A549 (cell line): ENCODE data around the gene SIRT7. TPM values are rescaled to one million over a fixed set of nuclear protein-coding genes. Genes with fewer than 3 reads are reported as not detected.
A peak's percentile ranks its signal among the peaks of the same experiment; 100 is the strongest.

Experiments used
- ATAC-seq, 2 experiments: fragments of 200-7000 bp in 1 of 2; fragments of >200 bp in 1 of 2; cut with Nextera tagmentation in 1 of 2; cut with Tn5 transposase in 1 of 2; 3 replicates each; pipeline versions ENCODE4 v1.8.0 to v1.9.1; 2018 to 2020; ENCODE audit warnings: mild to moderate bottlenecking in 1 of 2, moderate library complexity in 1 of 2
- CTCF ChIA-PET: fragments of 300-600 bp; sonication (Branson Sonifier 250); formaldehyde crosslinking; extraction: SDS; loops from one replicate; lab custom pipeline; 2021; ENCODE audit warnings: antibody characterized with exemption, inconsistent platforms; lab: Yijun Ruan, JAX
- POLR2A ChIA-PET: fragments of 350-600 bp; formaldehyde crosslinking; extraction: SDS; loops from one replicate; lab custom pipeline; 2021; ENCODE audit warnings: antibody characterized with exemption, inconsistent platforms; lab: Yijun Ruan, JAX
- DNase-seq, 2 experiments: peaks; one replicate each; pipeline versions ENCODE4 v3.0.0 to v3.0.0-alpha.2; 2011 to 2016; ENCODE audit warnings: low read depth in 1 of 2, low spot score in 1 of 2
- FAIRE-seq: peaks from 2 replicates; lab custom pipeline; 2011; peaks lifted over from hg19 to GRCh38; lab: Jason Lieb, UNC
- H3K27ac ChIP-seq, 2 experiments: fragments of >200 bp; sonication (Bioruptor Twin); formaldehyde crosslinking; 3 replicates each; pipeline ENCODE4 v1.5.1; 2016 to 2017
- H3K4me1 ChIP-seq: fragments of >200 bp; sonication (Bioruptor Twin); formaldehyde crosslinking; 3 replicates; pipeline ENCODE4 v1.6.1; 2016
- H3K4me2 ChIP-seq: fragments of >200 bp; sonication (Bioruptor Twin); formaldehyde crosslinking; 3 replicates; pipeline ENCODE4 v1.6.1; 2016
- H3K4me3 ChIP-seq: fragments of >200 bp; sonication (Bioruptor Twin); formaldehyde crosslinking; 3 replicates; pipeline ENCODE4 v1.5.1; 2016
- H3K9me3 ChIP-seq: fragments of >200 bp; sonication (Bioruptor Twin); formaldehyde crosslinking; 3 replicates; pipeline ENCODE4 v1.6.1; 2016
- ATOH8 ChIP-seq: fragments of 250-450 bp; sonication (Bioruptor Pico); IDR thresholded peaks from 2 replicates; pipeline ENCODE4 v1.5.0; 2020; ENCODE audit warnings: low read depth, mild to moderate bottlenecking, moderate library complexity
- BCL3 ChIP-seq: fragments of >200 bp; sonication (Bioruptor Twin); formaldehyde crosslinking; IDR thresholded peaks from 3 replicates; pipeline ENCODE4 v1.6.1; 2016
- CBX2 ChIP-seq: fragments of 200-600 bp; sonication (generic); IDR thresholded peaks from 2 replicates; pipeline ENCODE4 v1.6.1; 2016; ENCODE audit warnings: low read depth, mild to moderate bottlenecking, borderline replicate concordance
- CHD4 ChIP-seq: fragments of 200-600 bp; sonication (generic); IDR thresholded peaks from 2 replicates; pipeline ENCODE4 v1.6.1; 2016; ENCODE audit warnings: antibody characterized with exemption, mild to moderate bottlenecking, borderline replicate concordance
- EHMT2 ChIP-seq: fragments of 200-600 bp; sonication (generic); IDR thresholded peaks from 2 replicates; pipeline ENCODE4 v1.6.1; 2016; ENCODE audit warnings: antibody characterized with exemption, low read depth, mild to moderate bottlenecking, moderate library complexity
- ESRRA ChIP-seq: fragments of 150-350 bp; IDR thresholded peaks from 2 replicates; pipeline ENCODE4 v1.6.1; 2014; ENCODE audit warnings: mild to moderate bottlenecking, low read length, borderline replicate concordance
- FOSL2 ChIP-seq, 2 experiments: fragments of 450-650 bp in 1 of 2; fragments of >200 bp in 1 of 2; sonication (Bioruptor Twin) in 1 of 2; formaldehyde crosslinking; IDR thresholded peaks; 2 replicates each; pipeline versions ENCODE4 v1.5.0 to v1.6.1; 2016 to 2020; ENCODE audit warnings: mild to moderate bottlenecking in 1 of 2, moderate library complexity in 1 of 2
- HEYL ChIP-seq: fragments of 250-450 bp; sonication (Bioruptor Pico); IDR thresholded peaks from 2 replicates; pipeline ENCODE4 v1.8.0; 2021; ENCODE audit warnings: mild to moderate bottlenecking, moderate library complexity
- MAX ChIP-seq: IDR thresholded peaks from 2 replicates; pipeline ENCODE4 v1.6.1; 2012
- POLR2A ChIP-seq: IDR thresholded peaks from 2 replicates; pipeline ENCODE4 v1.6.1; 2012; ENCODE audit warnings: mild to moderate bottlenecking, low read length
- POLR2AphosphoS2 ChIP-seq: conservative IDR thresholded peaks from 2 replicates; pipeline ENCODE4 v1.6.1; 2012; ENCODE audit warnings: low read length, improper control_type of control experiment, inconsistent platforms
- RAD21 ChIP-seq, 2 experiments: fragments of >200 bp in 1 of 2; sonication (Bioruptor Twin) in 1 of 2; formaldehyde crosslinking in 1 of 2; IDR thresholded peaks in 1 of 2; conservative IDR thresholded peaks in 1 of 2; 2 replicates in 1 of 2; 3 replicates in 1 of 2; pipeline ENCODE4 v1.6.1; 2012 to 2018; ENCODE audit warnings: inconsistent platforms in 1 of 2
- RNF2 ChIP-seq: fragments of 200-600 bp; sonication (generic); IDR thresholded peaks from 2 replicates; pipeline ENCODE4 v1.6.1; 2016; ENCODE audit warnings: low read depth, mild to moderate bottlenecking, antibody characterized with exemption, moderate library complexity, borderline replicate concordance
- SREBF2 ChIP-seq: fragments of 450-650 bp; IDR thresholded peaks from 2 replicates; pipeline ENCODE4 v1.6.1; 2014; ENCODE audit warnings: mild to moderate bottlenecking, moderate library complexity
- TFCP2L1 ChIP-seq: fragments of 250-450 bp; sonication (Bioruptor Pico); IDR thresholded peaks from 2 replicates; pipeline ENCODE4 v1.5.0; 2021; ENCODE audit warnings: mild to moderate bottlenecking
- ZFP36 ChIP-seq: fragments of 450-650 bp; IDR thresholded peaks from 2 replicates; pipeline ENCODE4 v1.6.1; 2014; ENCODE audit warnings: borderline replicate concordance; ENCODE audit not compliant: partially characterized antibody
- WGBS: methylation state at CpG from one replicate; pipeline ENCODE4 v1.1.6; 2017; ENCODE audit errors: missing lambda C conversion rate; 5-methylcytosine and 5-hydroxymethylcytosine counted together
- polyA plus RNA-seq, 4 experiments: library from polyadenylated mRNA; depleted of rRNA in 3 of 4; stranded (reverse); fragments of >200 nt; fragmentation: RNase III in 1 of 4; extraction: RNeasy Plus Mini Kit Qiagen cat#74134 plus additional on column Dnase treatment in 1 of 4; gene quantifications; 2 replicates in 3 of 4; 3 replicates in 1 of 4; pipeline ENCODE4 v1.2.3, GENCODE V29; 2011 to 2017

The SIRT7 gene
- polyA plus RNA-seq, 2 of the 4 experiments (the other 2 are of a cell fraction), result 9.8 to 35.2 TPM

- no peak for ATAC-seq
- CTCF ChIA-PET, result interaction anchor here (1.0 to 12.8 kb wide), 14 partner anchors 8 to 195 kb away, joined by 4 to 99 read pairs (median 10); partner anchors contain the start of genes CENPX, NOTUM, PCYT2 and PYCR1
- Histone ChIP-seq H3K4me3 (peak overlapping the region; percentile 90), H3K9me3 (no peaks in the 10 kb centered on the region), H3K27ac (peak overlapping the region in 1 of 2 experiments; percentile 98; a peak in 4 of 6 replicates), H3K4me1 (peaks cover 26% of the 10 kb centered on the region), H3K4me2 (peak overlapping the region; percentile 83)
- WGBS, result 91% methylated on average over 28 of the region's 31 CpGs
- TF ChIP-seq POLR2A, result 0 out of 2 replicates have a peak, but pooled peaks have one; percentile 7
- TF ChIP-seq EHMT2, result no peak
- TF ChIP-seq CBX2, result no peak
- DNase-seq, result no peak
- POLR2A ChIA-PET, result no interaction called here
- no peak for FAIRE-seq
Measured at GRCh38 chr17:81929253-81930141, 11.5 kb upstream of the SIRT7 start.

GRCh38 chr17:81928544-81929252, 10.7 kb upstream of the SIRT7 start:
- TF ChIP-seq HEYL, result no peak
- TF ChIP-seq SREBF2, result no peak
- TF ChIP-seq FOSL2 (IDR thresholded peaks at IDR 0.05), result no peak
- TF ChIP-seq FOSL2 (CRISPR knock-in tag; IDR thresholded peaks at IDR 0.05), result no peak
- 0 out of 2 replicates have a peak, but pooled peaks have one; percentile 5 for TF ChIP-seq POLR2A
- no peak for TF ChIP-seq RNF2
- TF ChIP-seq TFCP2L1 (CRISPR knock-in tag), result no peak
- TF ChIP-seq ESRRA, result no peak
- 0 out of 2 replicates have a peak, but pooled peaks have one; percentile 45 for TF ChIP-seq POLR2AphosphoS2
- TF ChIP-seq BCL3, result 0 out of 3 replicates have a peak, but pooled peaks have one; percentile 2
- no peak for TF ChIP-seq ZFP36
- no peak for TF ChIP-seq RAD21 (conservative IDR thresholded peaks at IDR 0.05 in 1 of 2, IDR thresholded peaks at IDR 0.05 in 1 of 2)
- TF ChIP-seq CHD4, result no peak
- TF ChIP-seq MAX, result 0 out of 2 replicates have a peak, but pooled peaks have one; percentile 3
- no peak for TF ChIP-seq ATOH8 (CRISPR knock-in tag)
- Histone ChIP-seq H3K9me3 (no peaks in the 10 kb centered on the region), H3K27ac (peak overlapping the region; percentile 96 to 98), H3K4me3 (peak overlapping the region; percentile 90), H3K4me1 (peaks cover 34% of the 10 kb centered on the region), H3K4me2 (peak overlapping the region; percentile 83)
- FAIRE-seq (no peak), DNase-seq (no peak), ATAC-seq (peak; percentile 1 to 6; a peak in 3 of 6 replicates)
- ChIA-PET CTCF (interaction anchor here (0.6 to 12.8 kb wide), 24 partner anchors 9 to 194 kb away, joined by 3 to 99 read pairs (median 7); partner anchors contain the start of genes ALYREF, CENPX, NOTUM and NPB), POLR2A (interaction anchor here (1.2 kb wide), 2 partner anchors 7 to 16 kb away, joined by 3 to 6 read pairs; no protein-coding TSS in a partner anchor)
- WGBS, result 35% methylated on average over 42 of the region's 44 CpGs
